PC-9 (cell line): ENCODE data around the gene KLRG1. TPM values are rescaled to one million over a fixed set of nuclear protein-coding genes. Genes with fewer than 3 reads are reported as not detected.

Experiments
- BruUV-seq: library from RNA; stranded (reverse); fragments of 400-500 nt; replicated peaks from 2 replicates; lab custom pipeline; 2021; lab: Mats Ljungman, UMichigan
- CTCF ChIA-PET: fragments of 300-600 bp; sonication (Branson Sonifier 250); formaldehyde crosslinking; loops from one replicate; lab custom pipeline; 2022; ENCODE audit warnings: antibody characterized with exemption; lab: Charles Lee
- POLR2A ChIA-PET: fragments of 300-600 bp; sonication (Branson Sonifier 250); formaldehyde crosslinking; loops from one replicate; lab custom pipeline; 2022; ENCODE audit warnings: antibody characterized with exemption; ENCODE audit not compliant: unreplicated experiment; lab: Charles Lee
- DNase-seq, 2 experiments: peaks; one replicate each; pipeline versions ENCODE4 v3.0.0 to v3.0.0-alpha.2; 2015 to 2022; ENCODE audit warnings: mixed read lengths in 1 of 2
- H2AFZ ChIP-seq: fragments of 200-600 bp; sonication (generic); 2 replicates; pipeline ENCODE4 v1.8.1; 2017; ENCODE audit warnings: antibody characterized with exemption
- H3F3A ChIP-seq: fragments of 200-600 bp; sonication (generic); 2 replicates; pipeline ENCODE4 v1.8.1; 2017; ENCODE audit warnings: antibody characterized with exemption, mild to moderate bottlenecking, low read depth; ENCODE audit not compliant: insufficient read depth
- H3K27ac ChIP-seq: fragments of 200-600 bp; sonication (generic); 2 replicates; pipeline ENCODE4 v1.6.1; 2016; ENCODE audit warnings: mixed run types
- H3K27me3 ChIP-seq: fragments of 200-600 bp; sonication (generic); 2 replicates; pipeline ENCODE4 v1.6.1; 2016; ENCODE audit warnings: low read depth, mixed run types; ENCODE audit not compliant: insufficient read depth
- H3K36me3 ChIP-seq: fragments of 200-600 bp; sonication (generic); 2 replicates; pipeline ENCODE4 v1.6.1; 2016; ENCODE audit warnings: low read depth, mixed run types
- H3K4me1 ChIP-seq: fragments of 200-600 bp; sonication (generic); replicated peaks from 2 replicates; pipeline ENCODE4 v1.6.1; 2016; ENCODE audit warnings: mixed run types; ENCODE audit not compliant: insufficient read depth
- H3K4me2 ChIP-seq: fragments of 200-600 bp; sonication (generic); 2 replicates; pipeline ENCODE4 v1.6.1; 2017; ENCODE audit warnings: mixed run types
- H3K4me3 ChIP-seq: fragments of 200-600 bp; sonication (generic); 2 replicates; pipeline ENCODE4 v1.6.1; 2016; ENCODE audit warnings: mixed run types
- H3K79me2 ChIP-seq: fragments of 200-600 bp; sonication (generic); 2 replicates; pipeline ENCODE4 v1.6.1; 2017; ENCODE audit warnings: low read depth, mixed run types
- H3K9me2 ChIP-seq: fragments of 200-600 bp; sonication (generic); 2 replicates; pipeline ENCODE4 v1.8.1; 2017; ENCODE audit warnings: mild to moderate bottlenecking; ENCODE audit not compliant: insufficient read depth
- H3K9me3 ChIP-seq: fragments of 200-600 bp; sonication (generic); 2 replicates; pipeline ENCODE4 v1.8.1; 2016; ENCODE audit warnings: low read depth; ENCODE audit not compliant: insufficient read depth
- H4K20me1 ChIP-seq: fragments of 200-600 bp; sonication (generic); 2 replicates; pipeline ENCODE4 v1.8.1; 2017; ENCODE audit not compliant: insufficient read depth
- EZH2 ChIP-seq: fragments of 200-600 bp; sonication (generic); IDR thresholded peaks from 2 replicates; pipeline ENCODE4 v1.8.0; 2017; ENCODE audit warnings: antibody characterized with exemption, low read depth
- intact Hi-C: fragments of 100-400 bp; cut with micrococcal nuclease; formaldehyde crosslinking; loops from one replicate; pipeline ENCODE4 v1.10.0; 2022; ENCODE audit not compliant: unreplicated experiment
- total RNA-seq: library from RNA; stranded (reverse); gene quantifications from 2 replicates; pipeline ENCODE4 v1.2.3, GENCODE V29; 2021
- TF ChIP-seq, protein P1 (sequence below): fragments of 200-600 bp; sonication (generic); conservative IDR thresholded peaks from 2 replicates; pipeline ENCODE4 v1.6.1; 2017; ENCODE audit warnings: mixed run types, antibody characterized with exemption, mild to moderate bottlenecking, moderate library complexity

KLRG1 gene
- total RNA-seq, 1 experiment from 2014 or later = 0.90 TPM

DNA sequence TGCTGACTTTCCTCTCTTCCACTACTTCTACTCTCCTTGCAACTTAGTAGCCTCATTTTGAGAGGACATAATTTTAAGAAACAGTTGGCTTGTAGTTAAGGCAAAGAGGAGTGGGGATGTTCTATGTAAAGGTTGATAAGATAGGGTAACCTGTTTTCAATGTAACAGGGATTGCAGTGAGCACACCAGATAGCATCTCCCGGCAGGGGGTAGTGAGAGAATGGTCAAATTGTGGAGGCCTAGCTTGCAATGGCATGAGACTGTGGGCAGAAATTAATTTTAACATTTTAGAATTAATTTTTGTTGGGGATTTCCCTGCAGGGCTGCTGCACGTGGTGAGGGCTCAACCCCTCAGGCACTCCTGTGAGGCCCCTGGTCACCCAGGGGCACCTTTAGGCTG lies 41.4 kb downstream of the KLRG1 start:
- Histone ChIP-seq H2AFZ (no peak overlapping the region), H3K9me2 (no peaks in the 10 kb centered on the region), H3K36me3 (no peaks in the 10 kb centered on the region), H3K4me2 (no peak overlapping the region), H3K9me3 (no peaks in the 10 kb centered on the region), H4K20me1 (no peaks in the 10 kb centered on the region), H3F3A (no peaks in the 10 kb centered on the region), H3K27me3 (no peaks in the 10 kb centered on the region), H3K4me3 (no peak overlapping the region), H3K27ac (no peak overlapping the region), H3K4me1 (no peaks in the 10 kb centered on the region), H3K79me2 (no peaks in the 10 kb centered on the region)
- no TSS peak for BruUV-seq
- ChIA-PET CTCF (no interaction called here), POLR2A (no interaction called here)
- intact Hi-C loops = no loop called here
- no peak for TF ChIP-seq EZH2
- TF ChIP-seq, protein P1, sequence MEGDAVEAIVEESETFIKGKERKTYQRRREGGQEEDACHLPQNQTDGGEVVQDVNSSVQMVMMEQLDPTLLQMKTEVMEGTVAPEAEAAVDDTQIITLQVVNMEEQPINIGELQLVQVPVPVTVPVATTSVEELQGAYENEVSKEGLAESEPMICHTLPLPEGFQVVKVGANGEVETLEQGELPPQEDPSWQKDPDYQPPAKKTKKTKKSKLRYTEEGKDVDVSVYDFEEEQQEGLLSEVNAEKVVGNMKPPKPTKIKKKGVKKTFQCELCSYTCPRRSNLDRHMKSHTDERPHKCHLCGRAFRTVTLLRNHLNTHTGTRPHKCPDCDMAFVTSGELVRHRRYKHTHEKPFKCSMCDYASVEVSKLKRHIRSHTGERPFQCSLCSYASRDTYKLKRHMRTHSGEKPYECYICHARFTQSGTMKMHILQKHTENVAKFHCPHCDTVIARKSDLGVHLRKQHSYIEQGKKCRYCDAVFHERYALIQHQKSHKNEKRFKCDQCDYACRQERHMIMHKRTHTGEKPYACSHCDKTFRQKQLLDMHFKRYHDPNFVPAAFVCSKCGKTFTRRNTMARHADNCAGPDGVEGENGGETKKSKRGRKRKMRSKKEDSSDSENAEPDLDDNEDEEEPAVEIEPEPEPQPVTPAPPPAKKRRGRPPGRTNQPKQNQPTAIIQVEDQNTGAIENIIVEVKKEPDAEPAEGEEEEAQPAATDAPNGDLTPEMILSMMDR = no peak
- DNase-seq = no peak

DNA sequence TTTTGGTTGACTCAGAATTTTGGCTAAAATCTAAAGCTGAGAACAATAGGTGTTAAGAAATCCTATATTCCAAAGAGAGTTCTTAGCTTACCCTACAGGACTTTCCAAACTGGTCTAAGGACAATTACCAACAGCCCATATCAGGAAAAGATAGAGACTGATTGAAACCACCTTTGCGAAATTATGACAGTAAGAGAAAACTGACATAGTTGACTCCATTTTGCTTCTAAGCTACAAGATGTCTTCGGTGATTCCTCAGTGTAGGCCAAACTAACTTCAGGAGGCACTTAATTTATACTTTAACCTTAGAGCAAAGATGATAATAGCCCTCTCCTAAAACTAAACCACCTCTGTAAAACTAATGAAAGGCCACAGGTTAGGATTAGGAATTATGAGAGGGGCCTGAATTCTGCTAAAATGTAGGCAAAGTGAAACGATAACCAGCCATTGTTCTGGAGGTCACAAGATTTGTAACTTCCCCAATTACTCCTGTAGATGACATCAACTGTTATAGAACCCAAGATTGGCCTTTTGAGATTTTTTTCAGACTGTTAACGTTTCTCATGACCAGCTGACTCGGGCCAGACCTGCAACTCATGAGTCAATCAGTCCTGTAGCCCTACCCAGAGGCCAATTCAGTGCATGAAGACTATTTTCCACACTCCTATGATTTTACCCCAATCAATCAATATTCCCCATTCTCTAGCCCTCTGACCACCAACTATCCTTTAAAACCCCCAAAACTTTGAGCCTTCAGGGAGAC lies 43.0 kb downstream of the KLRG1 start:
- H3F3A ChIP-seq = no peaks in the 10 kb centered on the region
- H3K9me3 ChIP-seq = no peaks in the 10 kb centered on the region
- H3K36me3 ChIP-seq = no peaks in the 10 kb centered on the region
- POLR2A ChIA-PET = no interaction called here
- no TSS peak for BruUV-seq
- H3K27ac ChIP-seq = no peak overlapping the region
- no peaks in the 10 kb centered on the region for H3K9me2 ChIP-seq
- intact Hi-C loops = no loop called here
- CTCF ChIA-PET = no interaction called here
- no peak overlapping the region for H3K4me2 ChIP-seq
- no peaks in the 10 kb centered on the region for H3K27me3 ChIP-seq
- no peaks in the 10 kb centered on the region for H3K79me2 ChIP-seq
- DNase-seq = no peak
- no peak overlapping the region for H3K4me3 ChIP-seq
- H2AFZ ChIP-seq = no peak overlapping the region
- no peaks in the 10 kb centered on the region for H4K20me1 ChIP-seq
- no peak for TF ChIP-seq EZH2
- TF ChIP-seq, protein P1 = no peak
- H3K4me1 ChIP-seq = no peaks in the 10 kb centered on the region

DNA sequence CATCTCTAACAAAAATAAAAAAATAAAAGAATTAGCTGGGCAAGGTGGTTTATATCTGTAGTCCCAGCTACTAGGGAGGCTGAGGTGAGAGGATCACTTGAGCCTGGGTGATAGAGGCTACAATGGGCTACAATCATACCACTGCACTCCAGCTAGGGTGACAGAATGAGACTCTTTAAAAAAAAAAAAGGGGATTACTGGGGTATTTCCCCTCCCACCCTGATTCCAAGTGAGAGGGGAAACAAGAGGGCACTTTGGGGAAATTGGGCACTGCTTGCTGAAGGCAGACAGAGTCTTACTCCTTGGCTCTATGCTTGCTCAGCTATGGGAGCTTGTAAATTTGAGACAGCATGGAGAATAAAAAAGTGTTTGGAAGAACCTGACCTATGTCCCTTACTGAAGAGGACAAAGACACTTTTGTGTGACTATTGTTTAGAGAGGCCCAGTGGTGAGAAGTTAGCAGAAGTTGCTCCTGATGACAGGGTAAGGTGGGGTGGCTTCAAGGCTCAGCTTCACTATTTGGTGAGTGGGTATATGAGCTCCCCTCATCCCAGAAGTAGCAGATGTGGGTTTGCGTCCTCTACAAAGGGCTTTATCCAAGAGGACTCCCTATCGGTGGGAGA lies 44.0 kb downstream of the KLRG1 start:
- intact Hi-C loops = no loop called here
- Histone ChIP-seq H3K9me2 (no peaks in the 10 kb centered on the region), H3K27me3 (no peaks in the 10 kb centered on the region), H4K20me1 (no peaks in the 10 kb centered on the region), H3K79me2 (no peaks in the 10 kb centered on the region), H3K36me3 (no peaks in the 10 kb centered on the region), H3K4me2 (no peak overlapping the region), H3F3A (no peaks in the 10 kb centered on the region), H3K4me1 (no peaks in the 10 kb centered on the region), H3K4me3 (no peak overlapping the region), H3K9me3 (no peaks in the 10 kb centered on the region), H3K27ac (no peak overlapping the region), H2AFZ (no peak overlapping the region)
- DNase-seq = no peak
- BruUV-seq = no TSS peak
- TF ChIP-seq EZH2 = no peak
- TF ChIP-seq, protein P1 = no peak
- ChIA-PET POLR2A (interaction anchor here (0.7 kb wide), 1 partner anchor 42 kb away, joined by 6 read pairs; no protein-coding TSS in a partner anchor), CTCF (no interaction called here)
